Activated CD8-positive, alpha-beta T cell treated with anti-CD3 and anti-CD28 coated beads for 36 hours (primary cell): Measurements from ENCODE around the gene ARF6. TPM values are rescaled to one million over a fixed set of nuclear protein-coding genes. Genes with fewer than 3 reads are reported as not detected.
A peak's percentile ranks its signal among the peaks of the same experiment; 100 is the strongest.
"Not testable (repeated sequence)": the region's sequence is repeated elsewhere in the genome, so short reads cannot be mapped to it uniquely, and the experiment has no call there.

ENCODE experiments used
- ATAC-seq: fragments of 200-7000 bp; cut with Tn5 transposase; one replicate; pipeline ENCODE4 v1.10.0; 2021; ENCODE audit warnings: mild to moderate bottlenecking, moderate library complexity
- CTCF ChIA-PET: fragments of 350-600 bp; sonication (Branson Sonifier 250); formaldehyde crosslinking; loops from one replicate; lab custom pipeline; 2021; ENCODE audit warnings: antibody characterized with exemption; lab: Charles Lee
- POLR2A ChIA-PET: fragments of 350-600 bp; sonication (Branson Sonifier 250); formaldehyde crosslinking; loops from one replicate; lab custom pipeline; 2021; ENCODE audit warnings: antibody characterized with exemption; lab: Charles Lee
- DNase-seq: peaks from one replicate; pipeline ENCODE4 v3.0.0-alpha.2; 2020
- H3K27ac Mint-ChIP-seq: one replicate; pipeline ENCODE4 v1.8.0; 2021; ENCODE audit warnings: mild to moderate bottlenecking, mixed read lengths
- H3K27me3 Mint-ChIP-seq: one replicate; pipeline ENCODE4 v1.8.0; 2021; ENCODE audit warnings: mixed read lengths
- H3K36me3 Mint-ChIP-seq: one replicate; pipeline ENCODE4 v1.8.0; 2021; ENCODE audit warnings: low read depth, mixed read lengths
- H3K4me1 Mint-ChIP-seq: one replicate; pipeline ENCODE4 v1.8.0; 2021; ENCODE audit warnings: low read depth, mixed read lengths
- H3K4me3 Mint-ChIP-seq: one replicate; pipeline ENCODE4 v1.8.0; 2021; ENCODE audit warnings: mild to moderate bottlenecking, moderate library complexity, mixed read lengths
- H3K9me3 Mint-ChIP-seq: one replicate; pipeline ENCODE4 v1.8.0; 2021; ENCODE audit warnings: mixed read lengths
- intact Hi-C: fragments of 100-400 bp; cut with micrococcal nuclease; formaldehyde crosslinking; loops from one replicate; pipeline ENCODE4 v1.10.0; 2022
- total RNA-seq, 2 experiments: library from RNA; stranded (reverse); gene quantifications; one replicate each; pipeline ENCODE4 v1.2.3, GENCODE V29; 2021
- TF ChIP-seq, protein P1 (sequence below): fragments of 200-600 bp; IDR thresholded peaks from one replicate; pipeline ENCODE4 v1.8.0; 2022; ENCODE audit warnings: antibody characterized with exemption, mild to moderate bottlenecking

Gene ARF6
- total RNA-seq, 2 experiments from 2014 or later, result 170 TPM

DNA sequence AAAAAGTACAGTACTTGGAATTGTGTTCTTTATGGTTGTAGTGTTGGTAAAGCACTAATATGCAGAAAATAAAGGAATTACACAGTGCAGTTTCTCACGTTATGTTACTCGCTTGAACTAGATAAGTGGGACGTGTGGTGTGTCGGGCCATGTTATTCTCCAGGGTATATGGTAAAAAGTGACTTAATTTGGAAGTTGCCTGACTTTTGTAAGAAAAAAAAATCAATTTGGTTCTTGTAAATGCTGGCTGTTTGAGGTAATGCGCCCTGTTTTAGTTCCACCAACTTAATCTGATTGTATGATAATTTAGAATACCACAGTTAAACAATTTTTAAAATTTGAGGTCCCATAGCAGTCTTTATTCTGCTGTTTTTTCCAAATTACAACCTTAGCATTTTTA, 4.1 kb downstream of the ARF6 start:
- ATAC-seq (no peak), DNase-seq (no peak)
- H3K27ac Mint-ChIP-seq, result peak overlapping the region; percentile 97
- H3K36me3 Mint-ChIP-seq, result peaks cover 62% of the 10 kb centered on the region
- intact Hi-C loops, result loop anchor here (1.0 to 5.0 kb wide), 3 partner anchors 29 to 185 kb away; no protein-coding TSS in a partner anchor
- ChIA-PET POLR2A (interaction anchor here (1.3 to 3.0 kb wide), 8 partner anchors 34 to 190 kb away, joined by 3 to 42 read pairs (median 6); no protein-coding TSS in a partner anchor), CTCF (interaction anchor here (0.9 to 1.0 kb wide), 3 partner anchors 33 to 105 kb away, joined by 3 read pairs; no protein-coding TSS in a partner anchor)
- H3K27me3 Mint-ChIP-seq, result no peaks in the 10 kb centered on the region
- peak overlapping the region; percentile 88 for H3K4me3 Mint-ChIP-seq
- TF ChIP-seq, protein P1, sequence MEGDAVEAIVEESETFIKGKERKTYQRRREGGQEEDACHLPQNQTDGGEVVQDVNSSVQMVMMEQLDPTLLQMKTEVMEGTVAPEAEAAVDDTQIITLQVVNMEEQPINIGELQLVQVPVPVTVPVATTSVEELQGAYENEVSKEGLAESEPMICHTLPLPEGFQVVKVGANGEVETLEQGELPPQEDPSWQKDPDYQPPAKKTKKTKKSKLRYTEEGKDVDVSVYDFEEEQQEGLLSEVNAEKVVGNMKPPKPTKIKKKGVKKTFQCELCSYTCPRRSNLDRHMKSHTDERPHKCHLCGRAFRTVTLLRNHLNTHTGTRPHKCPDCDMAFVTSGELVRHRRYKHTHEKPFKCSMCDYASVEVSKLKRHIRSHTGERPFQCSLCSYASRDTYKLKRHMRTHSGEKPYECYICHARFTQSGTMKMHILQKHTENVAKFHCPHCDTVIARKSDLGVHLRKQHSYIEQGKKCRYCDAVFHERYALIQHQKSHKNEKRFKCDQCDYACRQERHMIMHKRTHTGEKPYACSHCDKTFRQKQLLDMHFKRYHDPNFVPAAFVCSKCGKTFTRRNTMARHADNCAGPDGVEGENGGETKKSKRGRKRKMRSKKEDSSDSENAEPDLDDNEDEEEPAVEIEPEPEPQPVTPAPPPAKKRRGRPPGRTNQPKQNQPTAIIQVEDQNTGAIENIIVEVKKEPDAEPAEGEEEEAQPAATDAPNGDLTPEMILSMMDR, result no peak
- H3K9me3 Mint-ChIP-seq, result no peaks in the 10 kb centered on the region
- H3K4me1 Mint-ChIP-seq, result peaks cover 19% of the 10 kb centered on the region

DNA sequence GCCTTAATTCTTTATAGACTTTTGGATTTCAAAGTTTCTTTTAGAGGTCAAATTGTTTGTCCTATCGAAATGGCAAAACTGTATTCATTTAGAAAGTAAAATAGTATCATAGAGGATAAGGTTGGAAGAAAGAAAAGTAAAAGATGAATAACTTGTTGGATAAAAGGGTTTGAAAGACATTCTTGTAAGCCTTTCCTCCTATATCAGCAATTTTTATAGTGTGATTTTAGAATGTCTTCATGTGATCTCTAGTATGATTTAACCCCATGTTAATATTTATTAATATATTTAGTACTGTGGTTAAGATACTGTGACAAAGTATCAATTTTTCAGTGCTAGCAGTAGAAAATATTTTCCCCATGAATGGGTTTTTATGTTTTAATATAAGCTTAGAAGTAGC, 4.5 kb downstream of the ARF6 start:
- intact Hi-C loops, result loop anchor here (5.0 kb wide), 2 partner anchors 170 to 185 kb away; no protein-coding TSS in a partner anchor
- TF ChIP-seq, protein P1, result no peak
- POLR2A ChIA-PET, result interaction anchor here (0.9 to 3.0 kb wide), 8 partner anchors 34 to 189 kb away, joined by 3 to 42 read pairs (median 6); no protein-coding TSS in a partner anchor
- Mint-ChIP-seq H3K9me3 (peaks cover 2% of the 10 kb centered on the region), H3K36me3 (peaks cover 61% of the 10 kb centered on the region), H3K4me3 (peak overlapping the region; percentile 88), H3K4me1 (peaks cover 22% of the 10 kb centered on the region), H3K27me3 (no peaks in the 10 kb centered on the region), H3K27ac (peak overlapping the region; percentile 97)
- no peak for ATAC-seq
- no peak for DNase-seq
- CTCF ChIA-PET, result interaction anchor here (0.9 to 1.0 kb wide), 4 partner anchors 33 to 104 kb away, joined by 3 read pairs; no protein-coding TSS in a partner anchor

DNA sequence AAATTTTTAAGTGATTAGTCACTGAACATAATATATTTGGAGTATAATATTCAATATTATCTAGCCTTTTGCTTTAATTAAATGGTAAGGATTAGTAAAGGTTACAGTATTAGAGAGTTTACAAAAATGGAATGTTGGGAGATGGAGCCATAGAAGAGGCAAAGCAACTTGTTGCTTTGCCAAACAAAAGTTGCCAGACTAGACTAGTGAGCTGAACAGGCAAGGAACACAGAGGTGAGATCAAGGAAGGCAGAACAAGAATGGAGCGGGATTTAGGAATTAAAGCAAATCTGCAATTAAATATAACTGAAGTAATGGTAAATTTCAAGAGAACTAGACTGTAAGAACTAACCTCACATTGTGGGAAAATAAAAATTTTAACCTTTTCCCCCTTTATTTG, 5.1 kb downstream of the ARF6 start:
- Mint-ChIP-seq H3K9me3 (peaks cover 2% of the 10 kb centered on the region), H3K4me3 (peak overlapping the region; percentile 88), H3K27ac (peak overlapping the region; percentile 93), H3K27me3 (no peaks in the 10 kb centered on the region), H3K4me1 (peaks cover 22% of the 10 kb centered on the region), H3K36me3 (peaks cover 59% of the 10 kb centered on the region)
- intact Hi-C loops, result loop anchor here (2.0 to 5.0 kb wide), 4 partner anchors 73 to 184 kb away; no protein-coding TSS in a partner anchor
- POLR2A ChIA-PET, result interaction anchor here (0.6 to 3.0 kb wide), 9 partner anchors 35 to 189 kb away, joined by 3 to 42 read pairs (median 5); no protein-coding TSS in a partner anchor
- DNase-seq (no peak), ATAC-seq (no peak)
- CTCF ChIA-PET, result interaction anchor here (0.9 to 1.0 kb wide), 4 partner anchors 34 to 104 kb away, joined by 3 read pairs; no protein-coding TSS in a partner anchor
- TF ChIP-seq, protein P1, result no peak

DNA sequence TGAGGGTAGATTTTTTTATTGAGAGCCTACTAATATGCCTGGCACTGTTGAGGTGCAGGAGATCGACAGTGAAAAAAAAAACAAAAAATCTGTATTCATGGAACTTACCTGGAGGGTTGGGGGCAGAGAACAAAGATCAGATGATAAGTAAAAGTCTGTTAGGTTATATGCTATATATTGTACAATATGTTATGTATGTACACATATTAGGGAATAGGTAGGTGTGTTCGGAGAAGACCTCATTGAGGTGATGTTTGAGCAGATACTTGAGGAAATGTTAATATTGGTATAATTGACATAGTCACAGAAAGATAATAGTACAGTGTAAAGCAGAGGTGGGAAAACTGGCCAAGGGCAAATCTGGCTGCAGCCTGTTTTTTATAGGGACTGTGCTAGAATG, 5.6 kb downstream of the ARF6 start:
- DNase-seq, result no peak
- Mint-ChIP-seq H3K36me3 (peaks cover 57% of the 10 kb centered on the region), H3K4me1 (peaks cover 22% of the 10 kb centered on the region), H3K27me3 (no peaks in the 10 kb centered on the region), H3K9me3 (peaks cover 2% of the 10 kb centered on the region), H3K27ac (peak overlapping the region; percentile 93), H3K4me3 (peak overlapping the region; percentile 88)
- TF ChIP-seq, protein P1, result no peak
- intact Hi-C loops, result loop anchor here (2.0 to 5.0 kb wide), 4 partner anchors 72 to 184 kb away; no protein-coding TSS in a partner anchor
- CTCF ChIA-PET, result interaction anchor here (1.0 to 2.2 kb wide), 2 partner anchors 19 to 36 kb away, joined by 3 to 6 read pairs; no protein-coding TSS in a partner anchor
- POLR2A ChIA-PET, result interaction anchor here (0.6 to 4.0 kb wide), 14 partner anchors 35 to 188 kb away, joined by 3 to 47 read pairs (median 6); no protein-coding TSS in a partner anchor
- ATAC-seq, result no peak

DNA sequence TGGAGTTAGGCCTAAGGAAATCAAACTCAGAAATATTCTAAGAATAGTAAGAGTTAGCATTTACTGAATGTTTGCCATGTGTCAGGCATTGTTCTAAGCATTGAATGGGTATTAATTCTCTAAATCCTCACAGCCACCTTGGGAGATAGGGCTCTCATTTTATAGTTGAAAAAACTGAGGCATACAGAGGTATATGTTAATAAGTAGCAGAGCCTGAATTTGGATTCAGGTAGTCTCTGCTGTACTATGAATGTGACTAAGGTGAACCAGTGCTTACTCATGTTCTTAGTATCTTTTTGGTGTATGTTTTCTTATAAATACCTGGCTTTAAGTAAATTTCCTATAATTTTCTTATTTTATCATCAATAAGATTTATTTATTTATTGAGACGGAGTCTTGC, 8.1 kb downstream of the ARF6 start:
- Mint-ChIP-seq H3K4me1 (peaks cover 27% of the 10 kb centered on the region), H3K4me3 (no peak overlapping the region), H3K9me3 (peaks cover 4% of the 10 kb centered on the region), H3K36me3 (peaks cover 35% of the 10 kb centered on the region), H3K27ac (no peak overlapping the region), H3K27me3 (no peaks in the 10 kb centered on the region)
- ChIA-PET POLR2A (interaction anchor here (1.3 to 4.0 kb wide), 2 partner anchors 10 to 99 kb away, joined by 4 to 47 read pairs; no protein-coding TSS in a partner anchor), CTCF (interaction anchor here (1.0 to 2.2 kb wide), 4 partner anchors 7 to 169 kb away, joined by 3 to 8 read pairs (median 5); no protein-coding TSS in a partner anchor)
- intact Hi-C loops, result no loop called here
- ATAC-seq (no peak), DNase-seq (no peak)
- TF ChIP-seq, protein P1, result no peak

DNA sequence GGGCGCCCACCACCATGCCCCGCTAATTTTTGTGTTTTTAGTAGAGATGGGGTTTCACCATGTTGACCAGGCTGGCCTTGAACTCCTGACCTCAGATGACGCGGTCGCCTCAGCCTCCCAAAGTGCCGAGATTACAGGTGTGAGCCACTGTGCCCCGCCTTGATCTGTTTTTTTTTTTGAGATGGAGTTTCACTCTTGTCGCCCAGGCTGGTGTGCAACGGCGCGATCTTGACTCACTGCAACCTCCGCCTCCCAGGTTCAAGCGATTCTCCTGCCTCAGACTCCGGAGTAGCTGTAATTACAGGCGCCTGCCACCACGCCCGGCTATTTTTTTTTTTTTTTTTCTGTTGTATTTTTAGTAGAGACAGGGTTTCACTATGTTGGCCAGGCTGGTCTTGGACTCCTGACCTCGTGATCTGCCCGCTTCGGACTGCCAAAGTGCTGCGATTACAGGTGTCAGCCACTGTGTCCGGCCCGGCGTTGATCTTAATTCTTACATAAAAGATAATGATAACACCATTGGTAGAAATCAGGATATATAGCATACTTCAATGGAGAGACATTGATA, 9.9 kb downstream of the ARF6 start:
- Mint-ChIP-seq H3K4me1 (peaks cover 42% of the 10 kb centered on the region), H3K36me3 (peaks cover 23% of the 10 kb centered on the region)
- H3K27me3 Mint-ChIP-seq, H3K9me3 Mint-ChIP-seq, CTCF ChIA-PET, ATAC-seq, intact Hi-C loops, H3K27ac Mint-ChIP-seq, H3K4me3 Mint-ChIP-seq: not testable (repeated sequence)
- peak; percentile 35 for DNase-seq
- POLR2A ChIA-PET, result interaction anchor here (0.7 to 4.0 kb wide), 2 partner anchors 70 to 98 kb away, joined by 3 to 47 read pairs; no protein-coding TSS in a partner anchor
